Tibial nerve (tissue), 4 donors: ENCODE data around the gene EPPIN. TPM values are rescaled to one million over a fixed set of nuclear protein-coding genes. Genes with fewer than 3 reads are reported as not detected.

Experiments
- DNase-seq, 2 donors: peaks; one replicate each; pipeline ENCODE4 v3.0.0-alpha.2; 2019; ENCODE audit warnings: low spot score in 2 of 2
- H3K27ac ChIP-seq, 4 donors: fragments of 200-600 bp; sonication (generic) in 3 of 4; one replicate each; pipeline ENCODE4 v1.5.1; 2017 to 2019; ENCODE audit warnings: mild to moderate bottlenecking in 1 of 4
- H3K27me3 ChIP-seq, 2 donors: fragments of 200-600 bp; sonication (generic) in 1 of 2; one replicate each; pipeline versions ENCODE4 v1.5.1 to v1.6.0; 2017 to 2019
- H3K36me3 ChIP-seq, 3 donors: fragments of 200-600 bp; sonication (generic); one replicate each; pipeline ENCODE4 v1.5.1; 2018 to 2019
- H3K4me1 ChIP-seq, 4 donors: fragments of 200-600 bp; sonication (generic) in 3 of 4; one replicate each; pipeline ENCODE4 v1.5.1; 2017 to 2019
- H3K4me3 ChIP-seq, 4 donors: fragments of 200-600 bp; sonication (generic) in 3 of 4; one replicate each; pipeline ENCODE4 v1.5.1; 2017 to 2019; ENCODE audit warnings: mild to moderate bottlenecking in 1 of 4, moderate library complexity in 1 of 4
- H3K9me3 ChIP-seq, 4 donors: fragments of 200-600 bp; sonication (generic) in 3 of 4; one replicate each; pipeline ENCODE4 v1.5.1; 2017 to 2019
- EP300 ChIP-seq, 2 donors: sonication (generic); formaldehyde crosslinking; IDR thresholded peaks; one replicate each; pipeline ENCODE4 v1.6.1; 2017; ENCODE audit warnings: antibody characterized with exemption in 2 of 2, mild to moderate bottlenecking in 1 of 2
- POLR2A ChIP-seq, 2 donors: fragments of 450-650 bp; IDR thresholded peaks; one replicate each; pipeline ENCODE4 v1.6.1; 2017; ENCODE audit warnings: antibody characterized with exemption in 2 of 2, mild to moderate bottlenecking in 2 of 2, moderate library complexity in 2 of 2
- WGBS, 2 donors: methylation state at CpG; one replicate each; pipeline ENCODE4 v1.1.5; 2018; 5-methylcytosine and 5-hydroxymethylcytosine counted together
- total RNA-seq, 4 donors: library from RNA; depleted of rRNA; stranded (reverse); fragments of >200 nt; gene quantifications; one replicate each; pipeline ENCODE4 v1.1.0, GENCODE V29; 2016
- TF ChIP-seq, protein P1 (sequence below), 5 experiments: fragments of 200-600 bp in 3 of 5; fragments of 450-650 bp in 2 of 5; sonication (generic) in 3 of 5; IDR thresholded peaks; one replicate each; pipeline ENCODE4 v1.5.1; 2016 to 2019; ENCODE audit warnings: antibody characterized with exemption in 5 of 5, mild to moderate bottlenecking in 3 of 5, moderate library complexity in 2 of 5

Gene EPPIN
- total RNA-seq, 4 donors from 2014 or later: not detected

DNA sequence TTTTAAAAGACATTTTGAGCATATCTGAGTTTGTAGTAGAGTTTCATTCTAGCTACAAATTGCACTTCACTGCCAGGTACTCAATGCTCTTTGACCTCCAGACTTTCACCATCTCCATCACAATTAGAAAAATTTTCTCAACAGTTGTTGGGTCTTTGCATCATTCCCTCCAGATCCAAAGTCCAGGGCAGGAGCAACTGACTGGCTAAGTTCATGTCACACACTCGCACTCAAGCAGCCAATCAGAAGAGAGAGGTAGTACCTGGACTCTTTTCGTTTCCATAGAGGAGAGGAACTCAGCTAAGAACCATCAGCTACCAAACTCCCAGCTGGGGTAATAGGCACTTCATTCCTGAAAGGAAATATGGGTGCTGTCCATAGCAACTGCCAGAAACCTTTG, 40.8 kb downstream of the EPPIN start:
- DNase-seq: no peak
- TF ChIP-seq POLR2A (IDR thresholded peaks at IDR 0.05) (no peak), EP300 (IDR thresholded peaks at IDR 0.05) (no peak)
- TF ChIP-seq, protein P1, sequence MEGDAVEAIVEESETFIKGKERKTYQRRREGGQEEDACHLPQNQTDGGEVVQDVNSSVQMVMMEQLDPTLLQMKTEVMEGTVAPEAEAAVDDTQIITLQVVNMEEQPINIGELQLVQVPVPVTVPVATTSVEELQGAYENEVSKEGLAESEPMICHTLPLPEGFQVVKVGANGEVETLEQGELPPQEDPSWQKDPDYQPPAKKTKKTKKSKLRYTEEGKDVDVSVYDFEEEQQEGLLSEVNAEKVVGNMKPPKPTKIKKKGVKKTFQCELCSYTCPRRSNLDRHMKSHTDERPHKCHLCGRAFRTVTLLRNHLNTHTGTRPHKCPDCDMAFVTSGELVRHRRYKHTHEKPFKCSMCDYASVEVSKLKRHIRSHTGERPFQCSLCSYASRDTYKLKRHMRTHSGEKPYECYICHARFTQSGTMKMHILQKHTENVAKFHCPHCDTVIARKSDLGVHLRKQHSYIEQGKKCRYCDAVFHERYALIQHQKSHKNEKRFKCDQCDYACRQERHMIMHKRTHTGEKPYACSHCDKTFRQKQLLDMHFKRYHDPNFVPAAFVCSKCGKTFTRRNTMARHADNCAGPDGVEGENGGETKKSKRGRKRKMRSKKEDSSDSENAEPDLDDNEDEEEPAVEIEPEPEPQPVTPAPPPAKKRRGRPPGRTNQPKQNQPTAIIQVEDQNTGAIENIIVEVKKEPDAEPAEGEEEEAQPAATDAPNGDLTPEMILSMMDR (IDR thresholded peaks at IDR 0.05): no peak
- no peak overlapping the region for H3K4me3 ChIP-seq
- no peaks in the 10 kb centered on the region for H3K4me1 ChIP-seq
- no peak overlapping the region for H3K27ac ChIP-seq
- H3K27me3 ChIP-seq: peaks cover 0 to 4% of the 10 kb centered on the region in 2 donors
- H3K9me3 ChIP-seq: no peaks in the 10 kb centered on the region
- WGBS, 2 donors: 75 to 88% methylated on average over 2 of the region's 2 CpGs
- no peaks in the 10 kb centered on the region for H3K36me3 ChIP-seq

DNA sequence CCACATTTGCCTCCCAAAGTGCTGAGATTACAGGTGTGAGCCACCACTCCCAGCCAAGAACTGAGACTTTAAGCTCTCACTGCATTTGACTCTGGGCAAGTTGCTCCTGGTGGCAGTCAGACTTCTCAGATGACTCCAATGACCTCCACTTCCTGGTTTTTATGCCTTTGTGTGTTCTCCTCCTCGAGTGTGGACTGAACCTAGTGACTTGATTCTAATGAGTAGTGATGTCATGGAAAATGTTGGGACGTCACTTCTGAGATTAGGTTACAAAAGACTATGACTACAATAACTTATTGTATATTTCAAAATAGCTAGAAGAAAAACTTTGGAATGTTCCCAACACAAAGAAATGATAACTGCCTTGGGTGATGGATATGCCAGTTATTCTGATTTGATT, 43.8 kb downstream of the EPPIN start:
- Histone ChIP-seq H3K27me3 (peaks cover 0 to 11% of the 10 kb centered on the region in 2 donors), H3K36me3 (no peaks in the 10 kb centered on the region), H3K9me3 (no peaks in the 10 kb centered on the region), H3K4me3 (no peak overlapping the region), H3K4me1 (no peaks in the 10 kb centered on the region), H3K27ac (no peak overlapping the region)
- 21 to 27% methylated on average over 2 of the region's 2 CpGs for WGBS, 2 donors
- no peak for DNase-seq
- TF ChIP-seq, protein P1 (IDR thresholded peaks at IDR 0.05): no peak
- no peak for TF ChIP-seq POLR2A (IDR thresholded peaks at IDR 0.05)
- TF ChIP-seq EP300 (IDR thresholded peaks at IDR 0.05): no peak

DNA sequence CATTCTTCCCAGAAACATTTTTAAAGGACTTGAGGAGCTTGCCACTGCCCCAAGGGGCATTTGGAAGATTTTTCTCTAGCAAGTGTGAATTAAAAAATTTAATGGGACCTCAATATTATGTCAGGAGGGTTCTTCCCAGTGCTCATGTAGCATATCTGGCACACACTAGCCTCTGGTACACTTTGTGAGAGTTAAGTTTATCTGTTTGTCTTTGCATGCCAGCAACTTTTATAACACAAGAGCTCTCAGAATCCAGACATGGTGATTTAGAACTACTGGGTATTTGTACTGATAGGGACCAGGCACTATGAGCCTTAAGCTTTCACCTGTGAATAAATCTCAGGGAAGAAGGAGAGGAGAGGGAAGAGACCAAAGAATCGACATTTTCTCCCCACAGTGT, 44.6 kb downstream of the EPPIN start:
- Histone ChIP-seq H3K4me1 (no peaks in the 10 kb centered on the region), H3K4me3 (no peak overlapping the region), H3K36me3 (no peaks in the 10 kb centered on the region), H3K9me3 (no peaks in the 10 kb centered on the region), H3K27me3 (peaks cover 0 to 15% of the 10 kb centered on the region in 2 donors), H3K27ac (no peak overlapping the region)
- TF ChIP-seq, protein P1 (IDR thresholded peaks at IDR 0.05): no peak
- no peak for TF ChIP-seq EP300 (IDR thresholded peaks at IDR 0.05)
- TF ChIP-seq POLR2A (IDR thresholded peaks at IDR 0.05): no peak
- WGBS, 2 donors: 68 to 73% methylated on average over 1 of the region's 1 CpG
- DNase-seq: no peak

DNA sequence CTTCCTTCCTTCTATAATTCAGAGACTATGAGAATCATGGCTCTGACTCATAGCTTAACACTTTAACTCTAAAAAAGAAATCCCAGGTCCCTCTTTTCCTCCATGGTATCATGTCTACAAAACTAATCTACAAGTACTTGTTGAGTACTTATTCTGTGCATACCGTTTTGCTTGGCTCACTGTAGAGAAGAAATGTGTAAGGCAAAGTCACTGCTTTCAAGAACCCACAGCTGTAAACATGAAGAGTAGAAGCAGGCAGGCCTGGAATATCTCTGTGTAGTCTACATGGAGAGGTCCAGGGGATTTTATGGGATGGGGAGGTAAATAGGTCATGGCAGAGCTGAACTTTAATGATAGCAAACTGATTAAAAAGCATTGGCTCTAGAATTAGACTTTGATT, 45.6 kb downstream of the EPPIN start:
- WGBS, 2 donors: 70 to 73% methylated on average over 1 of the region's 1 CpG
- TF ChIP-seq, protein P1 (IDR thresholded peaks at IDR 0.05): no peak
- TF ChIP-seq EP300 (IDR thresholded peaks at IDR 0.05) (no peak), POLR2A (IDR thresholded peaks at IDR 0.05) (no peak)
- Histone ChIP-seq H3K27me3 (peaks cover 0 to 15% of the 10 kb centered on the region in 2 donors), H3K4me1 (no peaks in the 10 kb centered on the region), H3K4me3 (no peak overlapping the region), H3K27ac (no peak overlapping the region), H3K9me3 (no peaks in the 10 kb centered on the region), H3K36me3 (no peaks in the 10 kb centered on the region)
- DNase-seq: no peak

DNA sequence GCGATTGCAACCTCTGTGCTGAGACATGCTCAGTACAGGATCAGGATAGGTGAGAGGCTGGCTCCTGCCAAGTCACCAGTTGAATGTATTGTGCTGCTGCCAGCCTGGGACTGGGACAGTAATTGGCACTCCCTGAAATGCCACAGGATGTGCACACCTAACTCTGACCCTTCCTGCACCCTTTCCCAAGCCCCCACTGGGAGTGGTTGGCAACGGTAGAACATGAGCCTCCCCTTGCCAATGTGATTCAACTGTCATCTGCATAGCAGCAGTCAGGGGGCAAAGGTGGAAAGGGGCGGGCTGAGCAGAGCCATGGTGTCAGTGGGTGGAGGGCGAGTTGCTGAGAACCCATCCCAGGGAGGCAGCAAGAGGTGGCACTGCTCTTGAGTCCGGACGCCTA, 47.2 kb downstream of the EPPIN start:
- no peak for TF ChIP-seq EP300 (IDR thresholded peaks at IDR 0.05)
- TF ChIP-seq, protein P1 (IDR thresholded peaks at IDR 0.05): no peak
- TF ChIP-seq POLR2A (IDR thresholded peaks at IDR 0.05): no peak
- 64 to 77% methylated on average over 6 of the region's 6 CpGs for WGBS, 2 donors

More for the DNA sequence above, 47.2 kb downstream of the EPPIN start:
- no peak overlapping the region for H3K4me3 ChIP-seq
- no peak overlapping the region for H3K27ac ChIP-seq
- no peak for DNase-seq
- no peaks in the 10 kb centered on the region for H3K4me1 ChIP-seq
- no peaks in the 10 kb centered on the region for H3K36me3 ChIP-seq
- H3K27me3 ChIP-seq: peaks cover 0 to 15% of the 10 kb centered on the region in 2 donors
- H3K9me3 ChIP-seq: no peaks in the 10 kb centered on the region
